Measurements from ENCODE around the gene PLS1.
A peak's percentile ranks its signal among the peaks of the same experiment; 100 is the strongest.
"Not testable (repeated sequence)": the region's sequence is repeated elsewhere in the genome, so short reads cannot be mapped to it uniquely, and the experiment has no call there.

The PLS1 gene

DNA sequence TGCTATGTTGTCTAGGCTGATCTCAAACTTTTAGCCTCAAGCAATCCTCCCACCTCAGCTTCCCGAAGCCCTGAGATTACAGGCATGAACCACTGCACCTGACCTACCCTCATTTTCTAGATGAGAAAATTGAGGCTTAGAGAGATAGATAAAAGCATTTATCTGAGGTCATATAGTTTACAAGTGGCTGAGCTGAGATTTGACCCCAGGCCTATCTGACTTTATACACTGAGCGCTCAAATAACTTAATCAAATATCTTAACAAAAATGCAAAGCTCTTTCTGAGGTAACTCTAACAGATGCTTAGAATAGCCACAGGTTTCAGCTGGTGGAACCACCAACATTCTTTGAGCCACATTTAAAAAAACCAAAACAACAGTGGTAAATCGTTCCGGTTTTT is 5.5 kb downstream of the PLS1 start:
- no peak for DNase-seq

GRCh38 chr3:142602619-142603385 is 6.6 kb downstream of the PLS1 start:
- no peak for DNase-seq

- DNase-seq, result not testable (repeated sequence)
Measured at GRCh38 chr3:142603386-142603705, 7.2 kb downstream of the PLS1 start.

GRCh38 chr3:142604940-142605339 is 8.7 kb downstream of the PLS1 start:
- DNase-seq, result no peak

- DNase-seq, result no peak
Measured at GRCh38 chr3:142608631-142609030, 12.4 kb downstream of the PLS1 start.

GRCh38 chr3:142609136-142609535 is 12.9 kb downstream of the PLS1 start:
- DNase-seq, result no peak

GRCh38 chr3:142611206-142611605 is 15.0 kb downstream of the PLS1 start:
- no peak for DNase-seq

DNA sequence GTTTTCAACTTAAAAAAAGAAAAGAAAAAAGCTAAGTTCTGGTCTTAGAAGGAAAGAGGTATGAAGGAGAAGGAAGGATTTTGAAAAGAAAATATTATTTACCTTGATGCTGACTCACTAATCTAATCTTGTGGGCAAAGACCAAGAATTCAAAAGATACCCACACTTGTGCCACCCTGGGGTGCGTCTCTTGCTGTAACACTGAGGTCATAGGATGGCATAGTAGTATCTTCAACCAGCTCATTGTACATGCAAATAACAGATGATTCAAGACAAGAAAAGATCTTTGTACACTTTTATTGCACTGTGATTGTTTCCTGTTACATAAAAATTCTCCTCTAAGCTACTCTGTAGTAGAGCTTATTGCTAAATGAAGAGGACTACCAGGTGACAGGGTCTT is 17.3 kb downstream of the PLS1 start:
- DNase-seq, result no peak

GRCh38 chr3:142614059-142614626 is 17.9 kb downstream of the PLS1 start:
- no peak for DNase-seq

DNA sequence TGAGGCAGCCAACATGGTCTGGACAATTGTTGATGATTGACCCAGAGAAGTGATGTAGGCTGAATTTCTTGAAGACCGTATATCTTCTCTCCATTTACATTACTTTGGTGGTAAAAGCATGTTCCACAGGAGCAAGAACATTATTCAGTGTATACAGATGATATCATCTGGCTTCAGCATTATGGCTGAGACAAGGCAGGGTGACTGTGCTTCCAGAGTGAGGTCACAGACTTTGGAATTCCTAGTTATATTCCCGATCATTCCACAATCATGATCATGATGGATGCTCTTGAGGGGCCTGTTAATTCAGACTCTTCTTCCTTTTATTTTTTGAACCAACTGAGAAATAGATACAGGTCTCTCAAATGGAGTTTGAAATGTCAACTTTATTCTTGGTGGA is 19.0 kb downstream of the PLS1 start:
- no peak for DNase-seq

GRCh38 chr3:142618917-142619461 is 22.8 kb downstream of the PLS1 start:
- DNase-seq, result peak; percentile 70

GRCh38 chr3:142622405-142622804 is 26.2 kb downstream of the PLS1 start:
- no peak for DNase-seq

DNA sequence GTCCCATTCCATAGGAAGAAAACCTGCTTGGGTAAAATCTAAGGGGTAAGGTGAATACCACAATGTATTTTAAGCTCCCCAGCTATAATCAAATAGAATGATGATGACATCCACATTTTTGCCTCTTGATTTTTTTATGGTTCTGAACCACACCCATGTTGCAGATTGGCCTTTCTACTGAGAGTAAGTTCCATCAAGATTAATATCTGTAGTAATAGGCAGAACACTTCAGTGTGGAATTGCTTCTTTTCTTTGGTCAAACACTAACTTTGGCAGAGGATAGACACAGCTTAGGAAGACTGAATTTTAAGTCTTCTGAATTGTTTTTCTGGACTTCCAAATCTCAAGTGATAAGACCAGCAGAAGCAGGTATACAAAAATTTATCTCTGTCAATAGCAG is 27.0 kb downstream of the PLS1 start:
- no peak for DNase-seq

DNA sequence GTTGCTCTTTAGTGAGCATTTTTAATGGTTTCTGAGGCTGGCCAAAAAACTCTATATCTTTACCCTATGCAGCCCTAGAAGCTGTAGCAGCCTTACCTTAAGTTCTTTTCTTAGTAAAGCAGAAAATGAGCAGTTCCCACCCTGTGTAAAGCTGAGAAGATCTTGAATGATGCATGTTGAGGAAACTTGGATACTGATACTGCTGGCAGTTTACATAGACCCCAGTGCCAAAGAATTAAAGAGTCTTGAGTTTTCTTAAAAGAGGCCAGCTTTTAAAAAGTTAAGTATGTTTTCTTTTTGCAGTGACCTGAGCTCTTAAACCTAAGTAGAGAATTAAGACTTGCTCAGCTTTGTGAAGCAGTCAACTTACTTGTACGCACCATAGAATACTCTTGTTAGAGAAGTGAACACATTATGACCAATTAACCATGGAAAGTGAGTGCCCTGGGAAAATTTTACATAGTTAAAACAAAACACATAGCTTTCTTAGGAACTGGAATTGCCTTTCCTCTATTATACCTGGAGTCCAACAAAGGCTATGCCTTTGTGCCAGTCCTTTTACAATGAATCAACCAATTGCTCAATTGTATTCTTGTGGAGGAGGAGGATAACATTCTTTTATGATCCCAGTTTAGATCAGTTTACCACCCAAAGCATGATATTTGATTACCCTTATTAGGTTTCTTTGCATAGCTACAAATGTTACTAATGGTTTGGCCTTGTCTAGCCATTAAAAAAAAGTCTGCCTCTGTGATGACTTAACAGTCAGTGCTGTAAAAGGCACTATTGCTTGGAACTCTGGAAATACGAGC is 28.4 kb downstream of the PLS1 start:
- DNase-seq, result no peak

DNA sequence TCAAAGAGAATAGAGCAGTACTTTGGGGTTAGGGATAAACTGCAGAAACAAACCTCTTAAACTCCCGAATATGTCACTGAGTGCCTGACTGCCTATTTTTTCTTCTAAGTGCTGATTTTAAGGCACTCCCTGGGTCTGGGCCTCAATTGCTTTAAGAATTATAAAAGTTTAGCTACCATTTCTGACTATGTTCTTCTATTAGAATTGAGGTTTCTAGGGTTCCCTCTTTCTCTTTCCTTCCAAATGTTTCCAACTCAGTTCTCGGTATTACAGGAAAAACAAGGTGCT is 28.9 kb downstream of the PLS1 start:
- DNase-seq, result no peak

GRCh38 chr3:142626971-142627370 is 30.8 kb downstream of the PLS1 start:
- no peak for DNase-seq

GRCh38 chr3:142628801-142629200 is 32.6 kb downstream of the PLS1 start:
- no peak for DNase-seq

DNA sequence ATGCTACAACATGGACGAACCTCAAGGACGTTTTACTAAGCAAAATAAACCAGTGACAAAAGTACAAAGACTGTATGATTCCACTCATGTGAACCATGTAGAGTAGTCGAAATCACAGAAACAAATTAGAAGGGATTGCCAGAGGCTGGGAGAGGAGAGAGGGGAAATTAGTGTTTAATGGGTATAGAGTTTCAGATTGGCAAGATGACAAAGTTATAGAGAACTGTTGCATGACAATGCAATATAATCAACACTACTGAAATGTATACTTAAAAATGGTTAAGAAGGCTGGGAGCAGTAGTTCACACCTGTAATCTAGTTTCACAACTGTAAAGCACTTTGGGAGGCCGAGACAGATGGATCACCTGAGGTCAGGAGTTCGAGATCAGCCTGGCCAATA is 36.9 kb downstream of the PLS1 start:
- DNase-seq, result no peak

- DNase-seq, result no peak
Measured at GRCh38 chr3:142636050-142636449, 39.9 kb downstream of the PLS1 start.

GRCh38 chr3:142636664-142637063 is 40.5 kb downstream of the PLS1 start:
- no peak for DNase-seq

GRCh38 chr3:142638291-142638690 is 42.1 kb downstream of the PLS1 start:
- no peak for DNase-seq

GRCh38 chr3:142641504-142641903 is 45.3 kb downstream of the PLS1 start:
- DNase-seq, result no peak

GRCh38 chr3:142642956-142643355 is 46.8 kb downstream of the PLS1 start:
- no peak for DNase-seq

GRCh38 chr3:142644502-142644901 is 48.3 kb downstream of the PLS1 start:
- DNase-seq, result no peak
